OCI-LY3 (cell line): ENCODE data around the gene FHL2.
A peak's percentile ranks its signal among the peaks of the same experiment; 100 is the strongest.

Experiments
- H2AFZ ChIP-seq: fragments of 200-600, 300-600 bp; shearing (Covaris generic); 2 replicates; pipeline ENCODE4 v1.6.0; 2014; ENCODE audit warnings: antibody characterized with exemption, low read depth, low read length
- H3K27ac ChIP-seq: fragments of 200-600, 300-600 bp; sonication (generic); 2 replicates; pipeline ENCODE4 v1.5.1; 2014; ENCODE audit warnings: mild to moderate bottlenecking, low read length, moderate library complexity, mixed read lengths
- H3K27me3 ChIP-seq: fragments of 200-600, 300-600 bp; sonication (generic); 2 replicates; pipeline ENCODE4 v1.6.1; 2014; ENCODE audit warnings: low read depth, low read length, mixed read lengths
- H3K36me3 ChIP-seq: fragments of 200-600, 300-600 bp; sonication (generic); replicated peaks from 2 replicates; pipeline ENCODE3; 2014; ENCODE audit warnings: low read depth, low read length, mixed read lengths
- H3K4me1 ChIP-seq: fragments of 300-600, 200-600 bp; sonication (generic); 2 replicates; pipeline ENCODE4 v1.6.1; 2014; ENCODE audit warnings: low read length, mixed read lengths
- H3K4me2 ChIP-seq: fragments of 200-600, 300-600 bp; sonication (generic); 2 replicates; pipeline ENCODE4 v1.6.1; 2014; ENCODE audit warnings: low read length, mixed read lengths
- H3K4me3 ChIP-seq: fragments of 300-600, 200-600 bp; sonication (generic); 2 replicates; pipeline ENCODE4 v1.5.1; 2014; ENCODE audit warnings: antibody characterized with exemption, mild to moderate bottlenecking, low read length, moderate library complexity
- H3K79me2 ChIP-seq: fragments of 300-600, 200-600 bp; shearing (Covaris generic); 2 replicates; pipeline ENCODE4 v1.6.1; 2014; ENCODE audit warnings: mild to moderate bottlenecking, low read length, mixed read lengths
- H3K9ac ChIP-seq: fragments of 300-600, 200-600 bp; shearing (Covaris generic); 2 replicates; pipeline ENCODE4 v1.6.0; 2014; ENCODE audit warnings: mild to moderate bottlenecking, low read length, moderate library complexity
- H3K9me3 ChIP-seq: fragments of 200-600, 300-600 bp; shearing (Covaris generic); 2 replicates; pipeline ENCODE4 v1.6.1; 2014; ENCODE audit warnings: low read length, mixed read lengths; ENCODE audit not compliant: insufficient read depth
- H4K20me1 ChIP-seq: fragments of 200-600, 300-600 bp; sonication (generic); 2 replicates; pipeline ENCODE4 v1.6.1; 2016; ENCODE audit warnings: low read length, mixed read lengths; ENCODE audit not compliant: insufficient read depth
- EZH2phosphoT487 ChIP-seq: fragments of 200-600 bp; shearing (Covaris generic); IDR thresholded peaks from 2 replicates; pipeline ENCODE4 v1.6.1; 2018; ENCODE audit warnings: antibody characterized with exemption, mixed run types, low read depth
- TF ChIP-seq, protein P1 (sequence below): fragments of 200-600, 300-600 bp; sonication (generic); IDR thresholded peaks from 2 replicates; pipeline ENCODE4 v1.5.1; 2014; ENCODE audit warnings: antibody characterized with exemption, low read length, low read depth

FHL2 gene

DNA sequence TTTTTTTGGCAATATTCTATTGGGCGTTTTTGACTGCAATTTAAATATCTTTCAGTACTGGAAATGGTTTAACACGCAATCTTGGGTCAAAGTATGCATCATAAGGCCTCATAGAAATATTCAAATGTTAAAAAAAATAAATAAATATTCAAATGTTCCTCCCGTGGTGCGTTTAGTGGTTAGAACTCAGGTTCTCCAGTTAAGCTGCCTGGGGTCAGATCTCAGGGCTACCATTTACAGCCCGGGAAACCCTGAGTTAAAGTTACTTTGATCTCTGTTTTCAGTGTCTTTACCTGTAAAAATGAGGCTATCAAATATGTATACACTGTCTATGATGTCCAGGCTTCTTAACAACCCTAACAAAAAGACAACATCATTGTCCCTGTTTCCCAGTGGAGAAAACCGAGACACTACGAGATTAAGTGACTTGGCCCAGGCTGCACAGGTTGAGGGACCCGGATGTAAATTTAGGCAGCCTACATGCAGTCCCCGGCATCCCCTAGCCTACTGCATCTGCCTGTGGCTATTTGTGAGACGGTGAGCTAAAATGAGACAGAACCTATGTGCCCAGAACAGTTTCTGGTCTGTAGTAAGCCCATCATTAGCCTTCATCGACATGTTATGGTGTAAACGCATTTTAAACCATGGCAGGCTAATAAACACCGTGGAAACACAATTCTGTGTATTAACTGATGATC is 1.7 kb downstream of the FHL2 start:
- H2AFZ ChIP-seq, result no peak overlapping the region
- H3K4me2 ChIP-seq, result peak overlapping the region; percentile 46
- H3K4me3 ChIP-seq, result peak overlapping the region; percentile 93; the same call in 1 of the 2 replicates
- no peaks in the 10 kb centered on the region for H4K20me1 ChIP-seq
- H3K27me3 ChIP-seq, result no peaks in the 10 kb centered on the region
- H3K36me3 ChIP-seq, result no peaks in the 10 kb centered on the region
- no peak overlapping the region for H3K27ac ChIP-seq
- no peaks in the 10 kb centered on the region for H3K4me1 ChIP-seq
- no peaks in the 10 kb centered on the region for H3K9me3 ChIP-seq
- no peak overlapping the region for H3K9ac ChIP-seq
- no peak for TF ChIP-seq EZH2phosphoT487
- TF ChIP-seq, protein P1, sequence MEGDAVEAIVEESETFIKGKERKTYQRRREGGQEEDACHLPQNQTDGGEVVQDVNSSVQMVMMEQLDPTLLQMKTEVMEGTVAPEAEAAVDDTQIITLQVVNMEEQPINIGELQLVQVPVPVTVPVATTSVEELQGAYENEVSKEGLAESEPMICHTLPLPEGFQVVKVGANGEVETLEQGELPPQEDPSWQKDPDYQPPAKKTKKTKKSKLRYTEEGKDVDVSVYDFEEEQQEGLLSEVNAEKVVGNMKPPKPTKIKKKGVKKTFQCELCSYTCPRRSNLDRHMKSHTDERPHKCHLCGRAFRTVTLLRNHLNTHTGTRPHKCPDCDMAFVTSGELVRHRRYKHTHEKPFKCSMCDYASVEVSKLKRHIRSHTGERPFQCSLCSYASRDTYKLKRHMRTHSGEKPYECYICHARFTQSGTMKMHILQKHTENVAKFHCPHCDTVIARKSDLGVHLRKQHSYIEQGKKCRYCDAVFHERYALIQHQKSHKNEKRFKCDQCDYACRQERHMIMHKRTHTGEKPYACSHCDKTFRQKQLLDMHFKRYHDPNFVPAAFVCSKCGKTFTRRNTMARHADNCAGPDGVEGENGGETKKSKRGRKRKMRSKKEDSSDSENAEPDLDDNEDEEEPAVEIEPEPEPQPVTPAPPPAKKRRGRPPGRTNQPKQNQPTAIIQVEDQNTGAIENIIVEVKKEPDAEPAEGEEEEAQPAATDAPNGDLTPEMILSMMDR, result no peak
- peaks cover 24% of the 10 kb centered on the region for H3K79me2 ChIP-seq

DNA sequence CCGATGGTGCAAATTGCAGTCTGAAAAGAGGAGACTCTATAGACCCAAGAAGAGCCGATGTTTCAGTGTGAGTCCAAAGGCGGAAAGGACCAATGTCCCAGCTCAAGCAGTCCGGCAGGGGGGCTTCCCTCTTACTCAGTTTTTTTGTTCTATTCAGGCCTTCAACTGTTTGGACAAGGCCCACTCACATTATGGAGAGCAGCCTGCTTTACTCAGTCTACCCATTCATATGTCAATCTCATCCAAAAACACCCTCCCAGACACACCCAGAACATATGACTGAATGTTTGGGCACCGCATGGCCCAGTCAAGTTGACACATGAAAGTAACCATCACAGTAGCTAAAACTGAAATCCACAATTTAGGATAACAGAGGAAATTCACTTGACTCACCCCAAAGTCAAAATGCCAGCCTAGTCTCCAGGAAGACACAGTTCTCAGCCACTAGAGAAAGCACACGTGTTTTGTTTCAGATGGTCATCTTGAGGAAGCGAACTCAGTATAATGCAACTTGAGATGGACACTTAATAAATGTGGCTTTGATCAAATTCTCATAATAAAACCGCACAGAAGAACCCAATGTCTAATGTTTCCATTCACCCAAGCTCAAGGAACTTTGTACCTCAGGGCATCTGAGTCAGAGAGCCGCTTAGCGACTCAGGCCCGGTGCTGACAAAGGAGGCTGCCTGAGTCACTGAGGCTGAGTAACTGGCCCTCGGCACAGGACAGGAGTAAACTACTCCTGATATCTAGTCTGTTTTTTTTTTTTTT is 2.4 kb downstream of the FHL2 start:
- Histone ChIP-seq H3K36me3 (no peaks in the 10 kb centered on the region), H3K79me2 (peaks cover 24% of the 10 kb centered on the region), H3K9ac (no peak overlapping the region), H3K4me1 (no peaks in the 10 kb centered on the region), H3K4me2 (no peak overlapping the region), H3K9me3 (no peaks in the 10 kb centered on the region), H3K27ac (no peak overlapping the region), H3K4me3 (no peak overlapping the region), H4K20me1 (no peaks in the 10 kb centered on the region), H2AFZ (no peak overlapping the region), H3K27me3 (no peaks in the 10 kb centered on the region)
- TF ChIP-seq, protein P1, result no peak
- TF ChIP-seq EZH2phosphoT487, result no peak

DNA sequence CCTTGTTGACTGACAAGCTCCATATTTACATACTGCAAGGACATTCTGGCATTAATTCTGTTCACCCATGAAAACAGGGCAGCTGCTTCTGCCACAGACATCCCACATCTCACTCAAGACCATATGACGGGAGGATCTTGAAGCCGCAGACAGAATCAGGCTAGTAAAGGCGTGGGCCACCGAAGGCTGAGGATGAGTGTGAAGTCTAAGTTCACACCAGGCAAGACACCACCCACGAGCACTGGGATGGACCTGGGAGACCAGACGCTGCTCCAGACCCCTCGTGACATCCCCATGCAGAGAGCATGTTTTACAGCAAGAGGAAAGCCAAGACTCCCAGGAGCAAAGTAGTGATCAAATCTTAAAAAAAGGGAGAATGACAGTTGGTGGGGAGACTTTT is 3.2 kb downstream of the FHL2 start:
- H3K27ac ChIP-seq, result no peak overlapping the region
- no peaks in the 10 kb centered on the region for H3K27me3 ChIP-seq
- H3K4me3 ChIP-seq, result no peak overlapping the region
- no peaks in the 10 kb centered on the region for H3K36me3 ChIP-seq
- no peak overlapping the region for H3K4me2 ChIP-seq
- H3K9ac ChIP-seq, result no peak overlapping the region
- H3K4me1 ChIP-seq, result no peaks in the 10 kb centered on the region
- H3K9me3 ChIP-seq, result no peaks in the 10 kb centered on the region
- peaks cover 24% of the 10 kb centered on the region for H3K79me2 ChIP-seq
- H2AFZ ChIP-seq, result no peak overlapping the region
- H4K20me1 ChIP-seq, result no peaks in the 10 kb centered on the region
- no peak for TF ChIP-seq EZH2phosphoT487
- TF ChIP-seq, protein P1, result no peak

DNA sequence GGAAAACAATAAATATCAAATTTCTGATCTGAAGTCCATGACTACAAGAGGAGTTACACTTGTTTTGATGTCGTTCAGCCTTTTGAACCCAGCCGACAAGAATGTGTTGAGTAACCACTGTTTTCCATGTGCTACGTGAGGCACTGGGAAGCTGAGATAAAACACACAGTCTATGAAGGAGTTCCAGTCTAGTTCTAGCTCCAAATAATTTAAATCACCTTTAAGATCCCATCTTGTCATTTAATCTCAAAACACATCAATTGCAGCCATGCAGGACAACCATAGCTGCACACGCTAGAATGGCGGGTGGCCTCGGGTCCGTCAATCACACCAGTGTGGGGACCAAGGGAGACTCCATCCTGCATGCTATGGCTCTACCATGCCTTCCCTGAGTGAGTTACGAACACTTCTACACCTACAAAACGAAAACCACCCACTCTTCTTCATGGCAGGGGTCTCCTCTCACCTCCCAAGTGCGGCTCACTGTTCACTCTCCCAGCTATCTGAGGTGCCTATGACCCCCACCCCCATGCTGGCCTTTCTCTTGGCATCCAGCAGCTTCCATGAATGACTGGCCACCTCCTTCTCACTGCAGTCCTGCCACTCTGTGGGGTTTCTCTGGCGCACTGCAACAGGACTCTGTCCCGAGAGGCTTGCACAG is 3.8 kb downstream of the FHL2 start:
- TF ChIP-seq, protein P1, result no peak
- TF ChIP-seq EZH2phosphoT487, result no peak
- Histone ChIP-seq H3K4me3 (no peak overlapping the region), H3K79me2 (peaks cover 24% of the 10 kb centered on the region)

More for the DNA sequence above, 3.8 kb downstream of the FHL2 start:
- Histone ChIP-seq H3K9me3 (no peaks in the 10 kb centered on the region), H3K9ac (no peak overlapping the region), H2AFZ (no peak overlapping the region), H3K27me3 (no peaks in the 10 kb centered on the region), H3K36me3 (no peaks in the 10 kb centered on the region), H4K20me1 (no peaks in the 10 kb centered on the region), H3K4me2 (no peak overlapping the region), H3K4me1 (no peaks in the 10 kb centered on the region), H3K27ac (no peak overlapping the region)
